ENCODE measurements around the gene EML4.

Gene EML4

DNA sequence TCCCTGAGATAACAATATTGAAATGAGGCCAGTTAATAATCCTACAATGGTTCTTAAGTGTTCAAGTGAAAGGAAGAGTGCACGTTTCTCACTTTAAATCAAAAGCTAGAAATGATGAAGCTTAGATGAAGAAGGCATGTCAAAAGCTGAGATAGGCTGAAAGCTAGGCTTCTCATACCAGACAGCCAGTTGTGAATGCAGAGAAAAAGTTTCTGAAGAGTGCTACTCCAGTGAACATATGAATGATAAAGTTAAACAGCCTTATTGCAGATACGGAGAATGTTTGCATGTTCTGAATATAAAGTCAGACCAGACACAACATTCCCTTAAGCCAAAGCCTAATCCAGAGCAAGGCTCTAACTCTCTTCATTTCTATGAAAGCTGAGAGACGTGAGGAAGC, 51.4 kb downstream of the EML4 start:
- TF ChIP-seq, protein P1, sequence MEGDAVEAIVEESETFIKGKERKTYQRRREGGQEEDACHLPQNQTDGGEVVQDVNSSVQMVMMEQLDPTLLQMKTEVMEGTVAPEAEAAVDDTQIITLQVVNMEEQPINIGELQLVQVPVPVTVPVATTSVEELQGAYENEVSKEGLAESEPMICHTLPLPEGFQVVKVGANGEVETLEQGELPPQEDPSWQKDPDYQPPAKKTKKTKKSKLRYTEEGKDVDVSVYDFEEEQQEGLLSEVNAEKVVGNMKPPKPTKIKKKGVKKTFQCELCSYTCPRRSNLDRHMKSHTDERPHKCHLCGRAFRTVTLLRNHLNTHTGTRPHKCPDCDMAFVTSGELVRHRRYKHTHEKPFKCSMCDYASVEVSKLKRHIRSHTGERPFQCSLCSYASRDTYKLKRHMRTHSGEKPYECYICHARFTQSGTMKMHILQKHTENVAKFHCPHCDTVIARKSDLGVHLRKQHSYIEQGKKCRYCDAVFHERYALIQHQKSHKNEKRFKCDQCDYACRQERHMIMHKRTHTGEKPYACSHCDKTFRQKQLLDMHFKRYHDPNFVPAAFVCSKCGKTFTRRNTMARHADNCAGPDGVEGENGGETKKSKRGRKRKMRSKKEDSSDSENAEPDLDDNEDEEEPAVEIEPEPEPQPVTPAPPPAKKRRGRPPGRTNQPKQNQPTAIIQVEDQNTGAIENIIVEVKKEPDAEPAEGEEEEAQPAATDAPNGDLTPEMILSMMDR (IDR thresholded peaks at IDR 0.05; ENCODE audit: borderline replicate concordance, control extremely low read depth, extremely low read depth, insufficient read depth, missing control alignments) = no peak
- in situ Hi-C loops (cut with MboI; ENCODE audit: low sequenced_read_pairs, unreplicated experiment) = no loop called here
- DNase-seq (ENCODE audit: low spot score) = no peak

- in situ Hi-C loops (cut with MboI; ENCODE audit: low sequenced_read_pairs, unreplicated experiment) = no loop called here
- no peak for DNase-seq (ENCODE audit: low spot score)
- TF ChIP-seq, protein P1 (IDR thresholded peaks at IDR 0.05; ENCODE audit: borderline replicate concordance, control extremely low read depth, extremely low read depth, insufficient read depth, missing control alignments) = no peak
These were observed 54.1 kb downstream of the EML4 start for GRCh38 chr2:42223067-42223854.

- no peak for DNase-seq (ENCODE audit: low spot score)
- in situ Hi-C loops (cut with MboI; ENCODE audit: low sequenced_read_pairs, unreplicated experiment) = no loop called here
- TF ChIP-seq, protein P1 (IDR thresholded peaks at IDR 0.05; ENCODE audit: borderline replicate concordance, control extremely low read depth, extremely low read depth, insufficient read depth, missing control alignments) = no peak
These were observed 54.7 kb downstream of the EML4 start for GRCh38 chr2:42223855-42224268.

DNA sequence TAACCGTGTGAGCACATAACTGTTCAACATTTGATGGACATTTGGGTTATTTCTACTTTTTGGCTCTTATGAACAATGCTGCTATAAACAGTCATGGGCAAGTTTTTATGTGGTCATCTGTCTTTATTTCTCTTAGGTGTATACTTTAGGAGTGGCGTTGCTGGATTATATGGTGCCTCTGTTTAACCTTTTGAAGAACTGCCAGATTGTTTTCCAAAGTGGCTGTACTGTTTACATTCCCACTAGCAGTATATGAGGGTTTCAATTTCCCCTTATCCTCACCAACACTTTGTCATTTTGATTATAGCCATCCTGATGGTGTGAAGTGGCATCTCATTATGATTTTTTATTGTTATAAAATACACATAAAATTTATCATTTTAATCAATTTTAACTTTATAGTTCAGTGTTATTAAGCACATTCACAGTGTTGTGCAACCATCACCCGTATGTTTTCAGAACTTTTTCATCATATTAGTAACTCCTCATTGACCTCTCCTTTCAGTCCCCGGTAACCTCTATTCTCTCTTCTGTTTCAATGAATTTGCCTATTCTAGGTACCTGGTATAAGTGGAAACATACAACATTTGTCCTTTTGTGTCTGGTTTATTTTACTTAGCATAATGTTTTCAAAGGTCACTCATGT, 55.4 kb downstream of the EML4 start:
- in situ Hi-C loops (cut with MboI; ENCODE audit: low sequenced_read_pairs, unreplicated experiment) = loop anchor here (25.0 kb wide), 1 partner anchor 362 kb away; no protein-coding TSS in a partner anchor
- no peak for DNase-seq (ENCODE audit: low spot score)
- TF ChIP-seq, protein P1 (IDR thresholded peaks at IDR 0.05; ENCODE audit: borderline replicate concordance, control extremely low read depth, extremely low read depth, insufficient read depth, missing control alignments) = no peak

DNA sequence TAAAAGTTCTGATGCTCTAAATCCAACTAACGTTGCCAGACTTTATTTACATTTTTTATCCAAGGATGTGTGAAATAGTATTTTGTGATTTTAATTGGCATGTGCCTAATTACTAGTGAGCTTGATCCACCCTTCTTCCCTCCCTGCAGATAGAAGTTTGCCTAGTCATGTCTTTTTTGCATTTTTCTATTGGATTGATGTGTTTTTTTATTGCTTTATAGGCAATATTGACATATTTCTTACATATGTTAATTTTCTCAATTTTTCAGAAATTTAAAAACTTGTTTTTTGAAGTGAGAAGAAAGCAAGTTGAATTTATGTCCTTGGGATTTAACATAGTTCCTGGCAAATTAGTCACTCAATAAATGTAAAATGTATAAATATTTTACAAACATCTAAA, 56.4 kb downstream of the EML4 start:
- DNase-seq (ENCODE audit: low spot score) = no peak
- in situ Hi-C loops (cut with MboI; ENCODE audit: low sequenced_read_pairs, unreplicated experiment) = loop anchor here (25.0 kb wide), 1 partner anchor 363 kb away; no protein-coding TSS in a partner anchor
- TF ChIP-seq, protein P1 (IDR thresholded peaks at IDR 0.05; ENCODE audit: borderline replicate concordance, control extremely low read depth, extremely low read depth, insufficient read depth, missing control alignments) = no peak

- no peak for DNase-seq (ENCODE audit: low spot score)
- in situ Hi-C loops (cut with MboI; ENCODE audit: low sequenced_read_pairs, unreplicated experiment) = loop anchor here (25.0 kb wide), 1 partner anchor 365 kb away; no protein-coding TSS in a partner anchor
- TF ChIP-seq, protein P1 (IDR thresholded peaks at IDR 0.05; ENCODE audit: borderline replicate concordance, control extremely low read depth, extremely low read depth, insufficient read depth, missing control alignments) = no peak
These were observed 58.3 kb downstream of the EML4 start for GRCh38 chr2:42227491-42227890.

Measured in GM13976 (cell line).